ENCODE measurements around the gene ATP6V1F. TPM values are rescaled to one million over a fixed set of nuclear protein-coding genes. Genes with fewer than 3 reads are reported as not detected.

ATP6V1F gene
- total and polyA plus RNA-seq, 12 donors = 96.7 to 189 (median 125) TPM

DNA sequence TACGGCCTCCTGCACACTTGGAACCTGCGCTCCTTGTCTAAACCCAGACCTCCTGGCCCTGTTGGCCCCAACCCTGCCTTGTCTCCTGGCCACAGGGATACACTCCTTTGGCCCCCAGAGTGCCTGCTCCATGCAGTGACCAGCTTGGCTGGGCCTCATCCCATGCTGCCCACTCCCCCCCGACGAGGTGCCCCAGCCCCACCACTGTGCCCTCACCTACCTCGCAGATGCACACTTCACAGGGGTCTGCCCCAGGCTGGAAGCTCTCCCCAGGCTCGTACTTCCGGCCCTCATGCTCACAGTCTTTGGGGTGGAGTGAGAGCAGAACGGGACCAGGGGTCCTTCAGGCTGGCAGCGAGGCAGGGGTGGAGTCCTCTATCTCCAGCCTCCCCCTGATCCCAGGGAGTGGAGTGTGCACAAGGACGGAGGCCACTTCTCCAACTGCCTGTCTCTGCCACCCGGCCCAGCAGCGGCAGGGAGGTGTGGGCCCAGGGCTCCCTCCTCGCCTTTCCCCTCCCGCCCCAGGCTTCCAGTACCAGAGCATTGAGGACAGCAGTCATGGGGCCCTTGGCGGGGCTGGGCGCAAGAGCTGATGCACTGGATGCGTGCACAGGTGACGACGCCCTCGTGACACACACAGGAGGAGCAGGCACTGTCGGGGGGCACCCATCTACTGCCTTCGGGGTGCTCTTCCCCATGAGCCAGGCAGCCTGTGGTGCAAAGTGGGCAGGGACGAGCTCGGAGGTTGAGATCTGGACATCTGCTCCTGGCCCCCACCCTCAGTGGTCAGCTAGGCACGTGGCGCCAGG is 22.1 kb downstream of the ATP6V1F start:
- intact Hi-C loops (cut with DNase I) = loop anchor here in 9 of 10 donors (5.0 to 10.0 kb wide), 7 partner anchors 90 to 412 kb away; partner anchors contain the start of genes CCDC136 (in 1 of the 9) and METTL2B (in 1 of the 9)

DNA sequence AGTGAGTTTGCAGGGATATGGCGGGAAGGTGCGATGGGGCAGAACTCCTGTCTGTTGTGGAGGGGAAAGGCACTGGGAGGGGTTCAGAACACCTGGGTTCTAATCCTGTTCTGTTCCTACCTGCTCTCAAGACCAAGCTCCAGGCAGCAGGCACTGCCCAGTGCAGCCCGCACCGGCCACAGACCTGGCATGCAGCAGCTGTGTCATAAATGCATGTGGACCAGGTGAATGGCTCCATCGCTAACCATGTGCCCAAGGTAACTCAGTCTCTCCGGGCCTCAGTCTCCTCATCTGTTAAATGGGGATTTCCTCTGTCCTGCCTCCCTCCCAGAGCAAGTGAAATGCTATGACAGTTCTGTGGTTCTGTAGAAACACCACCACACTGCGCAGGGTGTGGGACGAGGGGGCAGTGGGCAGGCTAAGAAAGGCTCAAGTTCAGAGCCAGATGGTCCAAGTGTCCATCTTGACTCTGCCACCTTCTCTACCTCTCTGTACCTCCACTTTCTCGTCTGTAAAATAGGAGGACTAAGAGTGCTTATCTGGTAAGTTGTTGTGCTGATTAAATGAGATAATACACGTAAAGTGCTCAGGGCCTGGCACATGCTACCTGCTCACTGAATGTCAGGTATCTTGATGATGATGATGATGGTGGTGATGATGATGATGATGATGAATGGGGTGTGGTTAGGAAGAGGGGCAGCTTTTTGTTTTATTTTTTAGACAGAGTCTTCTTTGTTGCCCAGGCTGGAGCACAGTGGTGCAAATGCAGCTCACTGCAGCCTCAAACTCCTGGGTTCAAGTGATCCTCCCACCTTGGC is 22.9 kb downstream of the ATP6V1F start:
- DNase-seq (no peak), ATAC-seq (no peak)
- Histone ChIP-seq H3K27ac (no peak overlapping the region), H3K9me3 (no peaks in the 10 kb centered on the region), H3K36me3 (no peaks in the 10 kb centered on the region), H3K27me3 (peaks cover 0 to 21% (median 4%) of the 10 kb centered on the region in 7 donors), H3K4me3 (no peak overlapping the region), H3K4me1 (peaks cover 0 to 6% (median 0%) of the 10 kb centered on the region in 9 donors)
- TF ChIP-seq, protein P1, sequence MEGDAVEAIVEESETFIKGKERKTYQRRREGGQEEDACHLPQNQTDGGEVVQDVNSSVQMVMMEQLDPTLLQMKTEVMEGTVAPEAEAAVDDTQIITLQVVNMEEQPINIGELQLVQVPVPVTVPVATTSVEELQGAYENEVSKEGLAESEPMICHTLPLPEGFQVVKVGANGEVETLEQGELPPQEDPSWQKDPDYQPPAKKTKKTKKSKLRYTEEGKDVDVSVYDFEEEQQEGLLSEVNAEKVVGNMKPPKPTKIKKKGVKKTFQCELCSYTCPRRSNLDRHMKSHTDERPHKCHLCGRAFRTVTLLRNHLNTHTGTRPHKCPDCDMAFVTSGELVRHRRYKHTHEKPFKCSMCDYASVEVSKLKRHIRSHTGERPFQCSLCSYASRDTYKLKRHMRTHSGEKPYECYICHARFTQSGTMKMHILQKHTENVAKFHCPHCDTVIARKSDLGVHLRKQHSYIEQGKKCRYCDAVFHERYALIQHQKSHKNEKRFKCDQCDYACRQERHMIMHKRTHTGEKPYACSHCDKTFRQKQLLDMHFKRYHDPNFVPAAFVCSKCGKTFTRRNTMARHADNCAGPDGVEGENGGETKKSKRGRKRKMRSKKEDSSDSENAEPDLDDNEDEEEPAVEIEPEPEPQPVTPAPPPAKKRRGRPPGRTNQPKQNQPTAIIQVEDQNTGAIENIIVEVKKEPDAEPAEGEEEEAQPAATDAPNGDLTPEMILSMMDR (IDR thresholded peaks at IDR 0.05) = no peak
- 90 to 93% methylated on average over 10 of the region's 10 CpGs for WGBS, 2 donors
- intact Hi-C loops (cut with DNase I) = loop anchor here in 4 of 10 donors (5.0 to 10.0 kb wide), 4 partner anchors 91 to 413 kb away; partner anchors contain the start of gene CCDC136 (in 1 of the 4)

More for the DNA sequence above, 22.1 kb downstream of the ATP6V1F start:
- H3K27me3 ChIP-seq = peaks cover 0 to 12% (median 0%) of the 10 kb centered on the region in 7 donors
- TF ChIP-seq, protein P1 (IDR thresholded peaks at IDR 0.05) = no peak
- DNase-seq = no peak
- WGBS, 2 donors = 84 to 87% methylated on average over 26 of the region's 26 CpGs
- H3K36me3 ChIP-seq = no peaks in the 10 kb centered on the region
- H3K4me3 ChIP-seq = no peak overlapping the region
- no peak overlapping the region for H3K27ac ChIP-seq
- peaks cover 0 to 14% (median 0%) of the 10 kb centered on the region in 9 donors for H3K4me1 ChIP-seq
- no peak for ATAC-seq
- no peaks in the 10 kb centered on the region for H3K9me3 ChIP-seq

DNA sequence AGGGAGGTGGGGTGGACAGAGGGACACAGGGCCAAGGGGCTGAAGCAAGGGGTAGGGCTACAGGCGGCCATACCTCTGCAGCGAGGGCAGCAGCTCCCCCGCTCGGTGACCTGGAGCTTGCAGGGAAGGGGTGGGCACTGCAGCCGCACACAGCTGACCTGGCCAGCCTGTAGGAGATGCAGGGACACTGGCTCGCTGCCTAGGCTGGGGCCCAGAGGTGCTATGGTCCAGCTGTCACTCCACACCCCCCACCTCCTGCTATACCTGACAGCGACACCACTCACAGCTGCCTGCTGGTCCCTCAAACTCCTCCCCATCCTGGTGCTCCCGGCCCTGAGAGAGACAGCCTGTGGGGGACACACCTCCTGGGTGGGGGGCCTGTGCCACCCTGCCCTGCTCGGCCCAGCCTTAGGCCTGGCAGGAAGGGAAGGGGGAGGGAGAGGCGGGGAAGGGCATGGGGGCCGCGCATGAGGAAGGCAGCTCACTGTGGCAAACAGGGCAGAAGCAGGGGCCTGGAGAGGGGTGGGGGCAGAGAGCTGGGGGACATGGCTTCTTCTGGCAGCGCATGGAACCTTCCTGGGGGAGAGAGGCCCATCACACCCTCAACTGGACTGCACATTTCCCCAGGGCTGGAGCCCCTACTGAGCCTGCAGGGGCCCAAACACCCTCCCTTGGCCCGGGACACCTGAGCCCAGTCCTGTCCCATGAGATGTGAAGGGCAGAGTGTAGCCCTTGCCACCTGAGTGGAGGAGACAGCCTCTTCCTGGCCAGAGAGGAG is 23.9 kb downstream of the ATP6V1F start:
- DNase-seq (no peak), ATAC-seq (no peak)
- intact Hi-C loops (cut with DNase I) = loop anchor here in 4 of 10 donors (5.0 to 10.0 kb wide), 4 partner anchors 92 to 414 kb away; partner anchors contain the start of gene CCDC136 (in 1 of the 4)
- Histone ChIP-seq H3K36me3 (no peaks in the 10 kb centered on the region), H3K9me3 (no peaks in the 10 kb centered on the region), H3K27ac (no peak overlapping the region), H3K27me3 (peaks cover 8 to 31% (median 13%) of the 10 kb centered on the region in 7 donors), H3K4me1 (peaks cover 0 to 11% (median 0%) of the 10 kb centered on the region in 9 donors), H3K4me3 (no peak overlapping the region)
- TF ChIP-seq, protein P1 (IDR thresholded peaks at IDR 0.05) = no peak
- 67% methylated on average over 14 of the region's 14 CpGs for WGBS, 2 donors

Data from heart right ventricle (tissue), 16 donors.